HL-60 (cell line): ENCODE measurements around the gene GXYLT2.

Source experiments
- CTCF ChIP-seq: IDR thresholded peaks from one replicate; pipeline ENCODE4 v1.5.1; 2011; ENCODE audit warnings: low read length, control low read depth, inconsistent platforms; ENCODE audit not compliant: insufficient read depth
- POLR2AphosphoS5 ChIP-seq: IDR thresholded peaks from 2 replicates; pipeline ENCODE4 v1.6.1; 2012; ENCODE audit warnings: low read depth
- SPI1 ChIP-seq: IDR thresholded peaks from 2 replicates; pipeline ENCODE4 v1.6.1; 2012; ENCODE audit warnings: low read depth, mild to moderate bottlenecking, borderline replicate concordance

DNA sequence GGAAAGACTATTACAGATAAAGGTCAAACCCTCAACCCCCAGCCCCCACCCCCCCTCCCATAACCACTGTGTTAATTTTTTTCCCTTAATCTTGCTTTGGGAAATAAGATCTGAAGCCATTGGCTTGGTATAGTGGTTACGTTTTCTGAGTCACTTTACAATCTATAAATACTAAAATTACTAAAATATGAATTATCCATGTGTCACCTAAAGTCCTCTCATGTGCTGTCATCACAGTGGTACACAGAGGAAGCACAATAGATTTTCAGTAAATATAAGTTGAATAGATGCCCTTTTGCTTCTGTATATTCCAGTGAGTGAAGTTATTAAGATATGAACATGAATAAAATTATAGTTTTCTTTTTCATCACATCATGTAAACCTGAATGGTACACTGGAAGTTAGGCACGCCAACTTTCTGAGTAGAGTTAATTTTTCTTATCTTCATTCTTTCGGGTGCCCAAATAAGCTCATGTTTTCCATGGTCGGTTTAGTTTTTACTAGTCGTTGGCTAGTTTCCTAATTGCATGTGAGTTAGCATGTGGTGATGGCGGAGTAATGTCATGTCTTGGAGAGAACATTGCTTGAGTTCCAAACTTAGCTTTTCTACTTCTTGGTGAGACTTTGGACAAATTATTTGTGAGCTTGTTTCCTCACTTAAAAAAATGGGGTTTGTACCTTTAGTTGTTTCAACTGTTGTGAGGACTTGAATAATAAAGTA is 120.3 kb downstream of the GXYLT2 start:
- TF ChIP-seq CTCF (no peak), POLR2AphosphoS5 (no peak), SPI1 (no peak)
